CD4-positive, alpha-beta memory T cell (primary cell): Measurements from ENCODE around the gene SEMA6C. TPM values are rescaled to one million over a fixed set of nuclear protein-coding genes. Genes with fewer than 3 reads are reported as not detected.

Experiments used
- CTCF ChIA-PET: fragments of 350-600 bp; sonication (Branson Sonifier 250); formaldehyde crosslinking; loops from one replicate; lab custom pipeline; 2021; ENCODE audit warnings: inconsistent platforms; ENCODE audit not compliant: partially characterized antibody; lab: Charles Lee
- POLR2A ChIA-PET: fragments of 350-600 bp; sonication (Branson Sonifier 250); formaldehyde crosslinking; loops from one replicate; lab custom pipeline; 2021; ENCODE audit not compliant: partially characterized antibody; lab: Charles Lee
- DNase-seq, 5 donors: peaks; one replicate each; pipeline versions ENCODE4 v3.0.0 to v3.0.0-alpha.2; 2020 to 2022; ENCODE audit warnings: mixed read lengths in 1 of 5
- H3K27ac ChIP-seq: one replicate; pipeline ENCODE4 v1.7.0; 2013; ENCODE audit warnings: low read depth, low read length
- H3K27me3 ChIP-seq: 2 replicates; pipeline ENCODE4 v1.7.0; 2013; ENCODE audit warnings: mild to moderate bottlenecking, low read length, moderate library complexity; ENCODE audit not compliant: insufficient read depth
- H3K36me3 ChIP-seq: 2 replicates; pipeline ENCODE4 v1.7.0; 2013; ENCODE audit warnings: mild to moderate bottlenecking, low read length, moderate library complexity; ENCODE audit not compliant: insufficient read depth
- H3K4me1 ChIP-seq: 2 replicates; pipeline ENCODE4 v1.7.0; 2013; ENCODE audit warnings: mild to moderate bottlenecking, low read length, moderate library complexity; ENCODE audit not compliant: insufficient read depth
- H3K4me3 ChIP-seq, 2 donors: one replicate each; pipeline ENCODE4 v1.7.0; 2013; ENCODE audit warnings: low read length in 2 of 2, mild to moderate bottlenecking in 1 of 2
- H3K9me3 ChIP-seq, 2 donors: one replicate each; pipeline ENCODE4 v1.7.0; 2013; ENCODE audit warnings: low read length in 2 of 2, control low read depth in 1 of 2; ENCODE audit not compliant: control insufficient read depth in 1 of 2
- H3K27ac Mint-ChIP-seq, 7 donors: one replicate each; pipeline ENCODE4 v1.8.0; 2020 to 2021; ENCODE audit warnings: mixed read lengths in 7 of 7, mild to moderate bottlenecking in 6 of 7, inconsistent platforms in 3 of 7, moderate library complexity in 3 of 7
- H3K27me3 Mint-ChIP-seq, 2 donors: one replicate each; pipeline ENCODE4 v1.8.0; 2020 to 2021; ENCODE audit warnings: mixed read lengths in 2 of 2
- H3K36me3 Mint-ChIP-seq, 2 donors: one replicate each; pipeline ENCODE4 v1.8.0; 2020 to 2021; ENCODE audit warnings: mixed read lengths in 2 of 2, inconsistent platforms in 1 of 2, mild to moderate bottlenecking in 1 of 2
- H3K4me1 Mint-ChIP-seq, 4 donors: one replicate each; pipeline ENCODE4 v1.8.0; 2020 to 2021; ENCODE audit warnings: mixed read lengths in 4 of 4, mild to moderate bottlenecking in 1 of 4
- H3K4me3 Mint-ChIP-seq, 8 donors: one replicate each; pipeline ENCODE4 v1.8.0; 2020 to 2021; ENCODE audit warnings: mixed read lengths in 8 of 8, mild to moderate bottlenecking in 7 of 8, moderate library complexity in 6 of 8, inconsistent platforms in 3 of 8
- H3K9me3 Mint-ChIP-seq, 8 donors: one replicate each; pipeline ENCODE4 v1.8.0; 2020 to 2021; ENCODE audit warnings: mixed read lengths in 8 of 8, mild to moderate bottlenecking in 5 of 8, inconsistent platforms in 3 of 8, moderate library complexity in 1 of 8
- intact Hi-C: fragments of 100-400 bp; cut with micrococcal nuclease; formaldehyde crosslinking; loops from one replicate; pipeline ENCODE4 v1.15.1; 2023
- polyA plus RNA-seq, 2 donors: library from polyadenylated mRNA; unstranded; fragments of 300-500 nt; fragmentation: Illumina TruSeq; gene quantifications; one replicate each; pipeline ENCODE4 v1.2.3, GENCODE V29; 2021
- total RNA-seq, 2 experiments: library from RNA; stranded (reverse); gene quantifications; one replicate each; pipeline ENCODE4 v1.2.3, GENCODE V29; 2021

The SEMA6C gene
- total and polyA plus RNA-seq, 4 experiments from 2014 or later, result 0.54 to 8.2 (median 4.9) TPM

DNA sequence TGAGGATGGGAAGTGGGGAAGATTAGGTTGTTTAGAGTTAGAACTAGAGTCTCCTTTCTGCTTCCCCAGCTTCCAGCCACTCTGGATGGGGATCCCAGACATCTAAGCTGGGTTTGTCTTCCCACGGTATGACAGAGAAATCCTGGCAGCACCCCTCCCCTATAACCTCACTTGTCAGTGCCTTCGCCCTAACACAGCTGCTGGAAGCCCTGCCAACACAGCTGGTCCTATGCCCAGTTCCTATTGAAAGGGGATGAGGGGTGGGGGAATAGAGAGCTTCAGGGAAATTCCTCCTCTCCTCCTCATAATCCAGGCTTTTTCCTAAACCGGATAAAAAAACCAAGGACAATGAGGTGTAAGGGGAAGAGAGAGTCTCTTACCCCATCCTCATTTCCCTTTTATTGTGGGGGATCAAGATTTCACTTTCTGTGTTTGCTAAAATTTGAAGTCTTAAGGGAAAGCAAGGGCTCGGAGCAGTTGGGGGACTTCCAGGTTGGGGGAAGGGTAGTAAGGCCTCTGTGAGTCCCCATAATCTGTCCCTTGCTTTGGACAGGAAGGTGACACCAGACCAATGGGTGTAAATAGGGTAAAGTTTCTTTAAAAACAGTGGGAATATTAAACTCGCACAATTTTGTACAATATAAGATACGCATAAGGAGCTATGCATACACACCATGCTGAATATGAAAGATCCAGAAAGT is 28.8 kb upstream of the SEMA6C start:
- no peaks in the 10 kb centered on the region for H3K9me3 ChIP-seq
- no peaks in the 10 kb centered on the region for H3K4me1 ChIP-seq
- peaks cover 0 to 2% (median under 1%) of the 10 kb centered on the region in 4 donors for H3K4me1 Mint-ChIP-seq
- no peaks in the 10 kb centered on the region for H3K27me3 Mint-ChIP-seq
- H3K36me3 Mint-ChIP-seq, result peaks cover 39 to 77% of the 10 kb centered on the region in 2 donors
- ChIA-PET POLR2A (interaction anchor here (2.2 kb wide), 1 partner anchor 9 kb away, joined by 9 read pairs; the partner anchor contains the start of genes LYSMD1 and SCNM1), CTCF (interaction anchor here (0.7 to 2.1 kb wide), 5 partner anchors 9 to 165 kb away, joined by 3 to 13 read pairs (median 5); no protein-coding TSS in a partner anchor)
- no peak for DNase-seq
- H3K4me3 ChIP-seq, result no peak overlapping the region
- intact Hi-C loops, result no loop called here
- peak overlapping the region in 5 of 7 donors; percentile 7 to 78 (median 29) for H3K27ac Mint-ChIP-seq
- no peaks in the 10 kb centered on the region for H3K27me3 ChIP-seq
- no peak overlapping the region for H3K27ac ChIP-seq
- no peak overlapping the region for H3K4me3 Mint-ChIP-seq
- no peaks in the 10 kb centered on the region for H3K9me3 Mint-ChIP-seq
- H3K36me3 ChIP-seq, result peaks cover 49% of the 10 kb centered on the region

- Mint-ChIP-seq H3K36me3 (peaks cover 32 to 67% of the 10 kb centered on the region in 2 donors), H3K4me3 (no peak overlapping the region), H3K9me3 (peaks cover 0 to under 1% (median 0%) of the 10 kb centered on the region in 8 donors), H3K27ac (peak overlapping the region in 4 of 7 donors; percentile 19 to 71 (median 50)), H3K27me3 (no peaks in the 10 kb centered on the region), H3K4me1 (peaks cover 10 to 17% (median 14%) of the 10 kb centered on the region in 4 donors)
- H3K36me3 ChIP-seq, result peaks cover 36% of the 10 kb centered on the region
- H3K4me3 ChIP-seq, result no peak overlapping the region
- no peak overlapping the region for H3K27ac ChIP-seq
- intact Hi-C loops, result no loop called here
- H3K9me3 ChIP-seq, result no peaks in the 10 kb centered on the region
- H3K27me3 ChIP-seq, result no peaks in the 10 kb centered on the region
- H3K4me1 ChIP-seq, result peaks cover 14% of the 10 kb centered on the region
- CTCF ChIA-PET, result interaction anchor here (1.3 to 2.6 kb wide), 2 partner anchors 15 to 72 kb away, joined by 3 to 5 read pairs; partner anchors contain the start of gene TNFAIP8L2
- POLR2A ChIA-PET, result interaction anchor here (0.6 to 6.9 kb wide), 4 partner anchors 13 to 542 kb away, joined by 3 to 79 read pairs (median 10); partner anchors contain the start of genes TNFAIP8L2 and VPS72
- no peak for DNase-seq
These were observed 24.8 kb upstream of the SEMA6C start for GRCh38 chr1:151171190-151171589.

DNA sequence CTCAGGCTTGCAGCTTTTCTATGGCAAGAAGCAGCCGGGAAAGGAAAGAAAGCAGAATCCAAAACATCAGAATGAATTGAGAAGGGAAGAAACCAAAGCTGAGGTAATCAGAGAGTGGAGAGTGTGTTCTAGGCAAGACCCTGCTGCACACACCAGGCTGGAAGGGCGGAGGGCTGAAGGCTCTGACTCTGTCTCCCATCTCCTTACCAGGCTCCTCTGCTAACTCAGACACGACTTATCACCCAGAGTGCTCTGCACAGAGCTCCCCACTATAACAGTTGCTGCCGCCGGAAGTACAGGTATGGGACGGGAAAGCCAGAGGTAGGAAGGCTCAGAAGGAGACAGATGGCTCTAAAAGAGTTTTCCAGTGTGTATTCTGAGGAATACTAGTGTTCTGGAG is 20.7 kb upstream of the SEMA6C start:
- H3K4me3 ChIP-seq, result peak overlapping the region in 1 of 2 donors; percentile 91

DNA sequence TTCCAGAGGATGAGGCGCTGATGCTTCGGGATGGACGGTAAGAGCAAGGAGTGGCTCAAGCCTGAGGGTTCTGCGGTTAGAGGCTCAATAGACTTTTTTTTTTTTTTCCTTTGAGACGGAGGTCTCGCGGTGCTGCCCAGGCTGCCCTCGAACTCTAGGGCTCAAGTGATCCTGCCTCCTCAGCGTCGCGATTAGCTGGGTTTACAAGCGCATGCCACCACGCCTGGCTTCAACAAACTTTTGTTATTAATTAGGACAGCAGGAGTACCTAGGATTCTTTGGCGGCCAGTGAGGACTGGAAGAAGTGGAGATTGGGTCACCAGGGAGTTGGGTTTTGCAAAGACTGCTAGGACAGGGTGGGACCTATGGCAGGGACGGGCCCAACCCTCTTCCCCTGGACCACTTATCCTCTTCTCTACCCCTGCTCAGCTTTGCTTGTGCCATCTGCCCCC is 20.1 kb upstream of the SEMA6C start:
- Mint-ChIP-seq H3K27me3 (peaks cover 2% of the 10 kb centered on the region in 2 donors), H3K27ac (peak overlapping the region; percentile 93 to 99 (median 98)), H3K4me1 (peaks cover 26 to 57% (median 43%) of the 10 kb centered on the region in 4 donors), H3K36me3 (peaks cover 35 to 63% of the 10 kb centered on the region in 2 donors), H3K9me3 (peaks cover 0 to 5% (median 0%) of the 10 kb centered on the region in 8 donors), H3K4me3 (peak overlapping the region; percentile 94 to 100 (median 98))
- Histone ChIP-seq H3K4me3 (peak overlapping the region; percentile 91 to 99), H3K9me3 (no peaks in the 10 kb centered on the region), H3K36me3 (peaks cover 27% of the 10 kb centered on the region), H3K4me1 (peaks cover 36% of the 10 kb centered on the region), H3K27ac (peak overlapping the region; percentile 73), H3K27me3 (no peaks in the 10 kb centered on the region)
- no peak for DNase-seq
- intact Hi-C loops, result loop anchor here (1.0 kb wide), 3 partner anchors 24 to 88 kb away; partner anchors contain the start of genes PIP5K1A, PSMD4 and VPS72
- CTCF ChIA-PET, result interaction anchor here (0.7 to 3.5 kb wide), 6 partner anchors 9 to 174 kb away, joined by 3 to 17 read pairs (median 5); partner anchors contain the start of genes TMOD4, TNFAIP8L2 and VPS72
- POLR2A ChIA-PET, result interaction anchor here (0.6 to 6.9 kb wide), 18 partner anchors 9 to 811 kb away, joined by 3 to 79 read pairs (median 4); partner anchors contain the start of genes C1orf56, MINDY1, PIP5K1A and PSMD4

More for the DNA sequence above, 20.7 kb upstream of the SEMA6C start:
- ChIA-PET CTCF (interaction anchor here (1.2 to 3.5 kb wide), 3 partner anchors 10 to 67 kb away, joined by 4 to 17 read pairs (median 6); partner anchors contain the start of gene TNFAIP8L2), POLR2A (interaction anchor here (0.6 to 6.9 kb wide), 11 partner anchors 8 to 812 kb away, joined by 3 to 79 read pairs (median 7); partner anchors contain the start of genes MINDY1, PIP5K1A, TMOD4 and TNFAIP8L2)
- Histone ChIP-seq H3K27ac (peak overlapping the region; percentile 73), H3K9me3 (no peaks in the 10 kb centered on the region), H3K36me3 (peaks cover 27% of the 10 kb centered on the region), H3K4me1 (peaks cover 30% of the 10 kb centered on the region), H3K27me3 (no peaks in the 10 kb centered on the region)
- Mint-ChIP-seq H3K9me3 (peaks cover 0 to 5% (median 0%) of the 10 kb centered on the region in 8 donors), H3K27me3 (peaks cover 2% of the 10 kb centered on the region in 2 donors), H3K27ac (peak overlapping the region; percentile 26 to 98 (median 81)), H3K4me3 (peak overlapping the region; percentile 94 to 100 (median 98)), H3K4me1 (peaks cover 21 to 51% (median 38%) of the 10 kb centered on the region in 4 donors), H3K36me3 (peaks cover 29 to 61% of the 10 kb centered on the region in 2 donors)
- intact Hi-C loops, result no loop called here
- no peak for DNase-seq

- H3K4me3 Mint-ChIP-seq, result peak within 1 kb of the TSS; percentile 94 to 100 (median 98)
- Histone ChIP-seq H3K4me3 (peak within 1 kb of the TSS; percentile 91 to 99), H3K27ac (peak within 1 kb of the TSS; percentile 73), H3K9me3 (no peaks in the 10 kb centered on the region), H3K4me1 (peaks cover 42% of the 10 kb centered on the region), H3K27me3 (no peaks in the 10 kb centered on the region), H3K36me3 (peaks cover 23% of the 10 kb centered on the region)
- CTCF ChIA-PET, result interaction anchor here (0.7 to 3.5 kb wide), 7 partner anchors 9 to 175 kb away, joined by 3 to 17 read pairs (median 5); partner anchors contain the start of genes TMOD4, TNFAIP8L2 and VPS72
- peaks cover 34 to 60% of the 10 kb centered on the region in 2 donors for H3K36me3 Mint-ChIP-seq
- peak within 1 kb of the TSS; percentile 93 to 99 (median 98) for H3K27ac Mint-ChIP-seq
- peaks cover 29 to 62% (median 47%) of the 10 kb centered on the region in 4 donors for H3K4me1 Mint-ChIP-seq
- peaks cover 0 to 5% (median 0%) of the 10 kb centered on the region in 8 donors for H3K9me3 Mint-ChIP-seq
- DNase-seq, result peak; percentile 97 to 98 (median 97)
- H3K27me3 Mint-ChIP-seq, result peaks cover 2% of the 10 kb centered on the region in 2 donors
- intact Hi-C loops, result loop anchor here (1.0 kb wide), 4 partner anchors 9 to 88 kb away; partner anchors contain the start of genes PIP5K1A, PSMD4 and VPS72
- POLR2A ChIA-PET, result interaction anchor here (0.6 to 6.9 kb wide), 18 partner anchors 9 to 160 kb away, joined by 3 to 79 read pairs (median 4); partner anchors contain the start of genes C1orf56, MINDY1, PIP5K1A and PSMD4
These were observed 19.5 kb upstream of the SEMA6C start, which contains the start of the genes LYSMD1 and SCNM1 for GRCh38 chr1:151165738-151166504. Gene LYSMD1 (minus strand): TSS chr1:151165902. CDS start chr1:151165258, 644 bp downstream. Gene SCNM1 (plus strand): TSS chr1:151166144. CDS start chr1:151166153, 9 bp downstream.

DNA sequence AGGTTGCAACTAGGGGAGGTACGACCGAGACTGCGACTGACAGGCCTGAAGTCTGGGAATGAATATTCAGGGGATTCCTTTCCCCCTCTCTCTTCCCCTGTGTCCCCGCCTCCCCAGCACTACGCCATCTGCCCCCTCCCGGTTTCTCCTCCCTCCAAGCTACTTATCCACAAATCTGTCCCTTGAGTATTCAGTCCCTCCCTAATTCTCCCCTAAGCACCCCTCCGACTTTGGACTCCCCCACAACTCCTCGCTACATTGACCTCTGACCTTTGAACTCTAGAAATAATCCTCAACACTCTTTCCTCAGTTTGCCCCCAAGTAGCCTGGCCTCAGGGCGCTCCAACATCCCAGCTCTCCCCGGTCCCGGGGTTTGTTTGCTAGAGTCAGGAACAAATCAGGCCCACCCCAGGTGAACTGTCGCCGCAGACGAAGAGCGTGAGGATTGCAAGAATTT is 18.9 kb upstream of the SEMA6C start:
- Mint-ChIP-seq H3K4me1 (peaks cover 31 to 68% (median 51%) of the 10 kb centered on the region in 4 donors), H3K27me3 (peaks cover 2% of the 10 kb centered on the region in 2 donors), H3K36me3 (peaks cover 34 to 56% of the 10 kb centered on the region in 2 donors), H3K27ac (peak overlapping the region; percentile 93 to 99 (median 98)), H3K9me3 (peaks cover 0 to 5% (median 0%) of the 10 kb centered on the region in 8 donors), H3K4me3 (peak overlapping the region; percentile 94 to 100 (median 98))
- Histone ChIP-seq H3K27ac (peak overlapping the region; percentile 73), H3K4me3 (peak overlapping the region in 1 of 2 donors; percentile 49), H3K4me1 (peaks cover 48% of the 10 kb centered on the region), H3K27me3 (no peaks in the 10 kb centered on the region), H3K36me3 (peaks cover 20% of the 10 kb centered on the region), H3K9me3 (no peaks in the 10 kb centered on the region)
- POLR2A ChIA-PET, result interaction anchor here (0.6 to 6.9 kb wide), 11 partner anchors 8 to 159 kb away, joined by 3 to 79 read pairs (median 6); partner anchors contain the start of genes C1orf56, MINDY1, PIP5K1A and PSMD4
- intact Hi-C loops, result loop anchor here (1.0 kb wide), 1 partner anchor 8 kb away; no protein-coding TSS in a partner anchor
- DNase-seq, result no peak
- CTCF ChIA-PET, result interaction anchor here (1.2 kb wide), 2 partner anchors 9 to 66 kb away, joined by 6 to 10 read pairs; partner anchors contain the start of gene TNFAIP8L2
